NCI-H2171 (cell line): Measurements from ENCODE around the gene PKN3.
"Not testable (repeated sequence)": the region's sequence is repeated elsewhere in the genome, so short reads cannot be mapped to it uniquely, and the experiment has no call there.

Experiments used
- DNase-seq: peaks from one replicate; lab custom pipeline; 2025; lab: John Stamatoyannopoulos, UW

PKN3 gene

DNA sequence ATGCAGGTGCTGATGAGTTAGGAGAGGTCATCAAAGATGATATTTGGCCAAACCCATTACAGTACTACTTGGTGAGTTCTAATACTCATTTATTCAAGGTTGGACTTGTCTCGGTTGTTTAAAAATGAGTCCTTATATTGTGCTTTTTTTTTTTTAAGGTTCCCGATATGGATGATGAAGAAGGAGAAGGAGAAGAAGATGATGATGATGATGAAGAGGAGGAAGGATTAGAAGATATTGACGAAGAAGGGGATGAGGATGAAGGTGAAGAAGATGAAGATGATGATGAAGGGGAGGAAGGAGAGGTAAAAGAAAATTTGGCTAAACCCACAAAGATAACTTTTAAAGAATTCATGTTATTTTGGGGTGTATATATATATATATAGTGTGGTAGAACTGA lies 8.6 kb upstream of the PKN3 start:
- not testable (repeated sequence) for DNase-seq

DNA sequence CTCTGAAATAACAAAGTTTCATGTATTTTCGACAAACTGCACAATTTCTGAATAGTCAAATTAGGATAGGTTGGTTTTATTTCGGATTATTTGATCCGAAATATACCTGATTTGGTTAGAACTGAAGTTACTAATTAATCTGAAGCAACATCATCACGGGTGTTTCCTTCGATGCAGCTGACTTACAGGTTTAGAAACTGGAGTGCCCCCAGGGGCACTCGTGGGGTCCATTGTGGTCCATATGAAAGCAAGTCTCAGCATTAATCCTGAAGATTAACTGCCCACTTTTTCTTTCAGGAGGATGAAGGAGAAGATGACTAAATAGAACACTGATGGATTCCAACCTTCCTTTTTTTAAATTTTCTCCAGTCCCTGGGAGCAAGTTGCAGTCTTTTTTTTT lies 8.0 kb upstream of the PKN3 start:
- no peak for DNase-seq

DNA sequence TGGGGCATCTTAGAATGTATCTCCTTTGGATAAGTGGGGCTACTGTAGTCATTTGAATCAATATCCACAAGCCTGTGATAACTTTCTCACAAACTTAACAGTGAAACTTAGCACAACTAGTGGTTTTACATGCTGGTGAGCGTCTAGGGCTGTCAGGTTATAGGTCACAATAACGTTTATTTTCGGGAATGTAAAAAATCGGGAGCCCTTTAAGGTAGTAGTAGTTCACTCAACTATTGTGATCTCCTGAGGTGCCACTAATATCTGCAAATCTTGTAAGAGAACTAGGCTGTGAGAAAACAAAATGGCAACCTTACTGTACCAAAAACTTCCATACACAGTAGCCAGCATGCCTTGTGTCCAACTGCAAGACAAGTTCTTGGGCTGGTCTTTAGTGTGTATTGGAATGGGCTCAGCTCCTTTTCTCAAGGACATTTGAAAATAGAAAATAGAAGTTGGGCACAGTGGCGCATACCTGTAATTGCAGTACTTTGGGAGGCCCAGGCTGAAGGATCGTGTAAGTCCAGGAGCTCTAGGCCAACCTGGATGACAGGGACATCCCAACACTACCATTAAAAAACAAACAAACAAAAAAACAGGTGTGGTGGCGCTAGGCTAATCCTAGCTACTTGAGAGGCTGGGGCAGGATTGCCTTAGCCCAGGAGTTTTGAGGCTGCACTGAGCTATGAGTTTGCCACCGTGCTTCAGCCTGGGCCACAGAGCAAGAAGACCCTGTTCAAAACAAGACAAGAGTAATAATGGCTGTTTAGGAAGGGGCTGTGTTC lies 5.2 kb upstream of the PKN3 start:
- DNase-seq: no peak

- not testable (repeated sequence) for DNase-seq
Observed at GRCh38 chr9:128699096-128699795, 3.1 kb upstream of the PKN3 start.

DNA sequence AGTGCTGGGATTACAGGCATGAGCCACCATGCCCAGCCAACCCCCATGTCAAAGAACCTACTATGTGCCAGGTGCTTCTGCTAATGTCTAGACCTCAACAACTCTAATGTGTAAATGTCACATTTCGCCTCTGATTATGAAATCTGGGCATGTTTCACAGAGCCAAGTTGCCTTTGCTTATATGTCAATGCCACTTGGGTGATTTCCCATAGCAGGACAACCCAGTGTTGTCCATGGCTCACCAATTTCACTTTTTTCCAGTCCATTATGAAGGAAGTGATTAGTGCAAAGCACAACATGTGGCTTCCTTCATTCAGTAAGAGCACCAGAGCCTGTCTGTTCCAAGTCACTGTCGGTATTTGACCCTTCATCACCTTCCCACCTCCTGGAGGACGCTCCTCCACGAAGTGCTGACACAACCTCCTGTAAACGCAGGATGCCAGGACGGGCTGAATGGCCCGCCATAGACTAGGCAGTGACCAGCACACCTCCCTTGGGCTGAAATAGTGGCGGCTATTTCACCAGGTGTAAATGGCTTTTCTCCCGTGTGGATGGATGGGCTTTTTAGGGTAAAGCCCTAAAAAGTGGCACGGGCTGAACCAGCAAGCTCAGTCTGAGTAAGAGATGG lies 962 bp upstream of the PKN3 start:
- no peak for DNase-seq

- DNase-seq: no peak
Observed at GRCh38 chr9:128702949-128703615, 779 bp downstream of the PKN3 start.

- DNase-seq: no peak
Observed at GRCh38 chr9:128703616-128704355, 1.5 kb downstream of the PKN3 start.

GRCh38 chr9:128704356-128704670 lies 2.0 kb downstream of the PKN3 start:
- DNase-seq: no peak

DNA sequence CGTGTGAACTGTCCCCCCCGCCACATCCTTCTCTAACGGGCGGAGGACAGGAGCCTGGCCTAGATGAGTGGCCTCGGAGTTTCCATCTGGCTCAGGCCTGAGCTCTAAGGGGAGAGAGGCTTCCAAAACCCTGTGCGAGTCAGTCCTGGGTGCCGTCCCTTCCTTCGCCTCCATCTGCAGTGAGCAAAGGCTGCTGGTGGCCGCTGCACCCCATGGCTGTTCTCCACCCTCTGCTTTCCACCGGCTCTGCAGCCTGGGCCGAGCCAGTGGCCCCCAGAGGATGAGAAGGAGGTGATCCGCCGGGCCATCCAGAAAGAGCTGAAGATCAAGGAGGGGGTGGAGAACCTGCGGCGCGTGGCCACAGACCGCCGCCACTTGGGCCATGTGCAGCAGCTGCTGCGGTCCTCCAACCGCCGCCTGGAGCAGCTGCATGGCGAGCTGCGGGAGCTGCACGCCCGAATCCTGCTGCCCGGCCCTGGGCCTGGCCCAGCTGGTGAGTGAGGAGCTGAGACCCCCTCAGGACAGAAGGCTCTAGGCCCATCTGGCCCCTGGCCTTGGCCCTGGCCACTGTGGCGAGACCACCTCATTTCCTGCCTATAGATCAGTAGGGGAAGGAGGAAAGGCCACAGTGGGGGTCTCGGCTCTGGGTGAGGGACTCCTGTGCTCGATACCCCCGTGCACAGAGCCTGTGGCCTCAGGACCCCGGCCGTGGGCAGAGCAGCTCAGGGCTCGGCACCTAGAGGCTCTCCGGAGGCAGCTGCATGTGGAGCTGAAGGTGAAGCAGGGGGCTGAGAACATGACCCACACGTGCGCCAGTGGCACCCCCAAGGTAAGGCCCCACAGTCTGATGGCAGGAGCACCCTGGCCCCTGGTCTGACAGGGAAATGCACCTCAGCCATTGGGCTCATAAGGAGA lies 3.0 kb downstream of the PKN3 start:
- DNase-seq: no peak

GRCh38 chr9:128706045-128706444 lies 3.7 kb downstream of the PKN3 start:
- no peak for DNase-seq

GRCh38 chr9:128706671-128707381 lies 4.5 kb downstream of the PKN3 start:
- no peak for DNase-seq

DNA sequence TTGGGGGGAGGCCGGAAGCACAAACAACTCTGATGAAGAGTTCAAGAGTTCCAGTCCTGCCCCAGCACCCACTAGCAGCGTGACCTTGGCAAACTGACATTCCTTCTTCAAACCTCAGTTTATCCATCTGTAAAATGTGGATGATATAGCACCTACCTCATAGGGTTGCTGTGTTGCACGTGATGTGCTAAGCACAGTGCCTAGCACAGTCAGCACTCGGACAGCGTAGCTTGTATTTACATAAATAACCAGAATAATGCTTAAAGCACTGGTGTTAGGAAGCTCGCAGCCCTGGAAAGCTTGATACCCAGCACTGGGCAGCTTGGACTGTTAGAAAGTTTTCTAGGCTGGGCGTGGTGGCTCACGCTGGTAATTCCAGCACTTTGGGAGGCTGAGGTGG lies 5.1 kb downstream of the PKN3 start:
- DNase-seq: no peak

DNA sequence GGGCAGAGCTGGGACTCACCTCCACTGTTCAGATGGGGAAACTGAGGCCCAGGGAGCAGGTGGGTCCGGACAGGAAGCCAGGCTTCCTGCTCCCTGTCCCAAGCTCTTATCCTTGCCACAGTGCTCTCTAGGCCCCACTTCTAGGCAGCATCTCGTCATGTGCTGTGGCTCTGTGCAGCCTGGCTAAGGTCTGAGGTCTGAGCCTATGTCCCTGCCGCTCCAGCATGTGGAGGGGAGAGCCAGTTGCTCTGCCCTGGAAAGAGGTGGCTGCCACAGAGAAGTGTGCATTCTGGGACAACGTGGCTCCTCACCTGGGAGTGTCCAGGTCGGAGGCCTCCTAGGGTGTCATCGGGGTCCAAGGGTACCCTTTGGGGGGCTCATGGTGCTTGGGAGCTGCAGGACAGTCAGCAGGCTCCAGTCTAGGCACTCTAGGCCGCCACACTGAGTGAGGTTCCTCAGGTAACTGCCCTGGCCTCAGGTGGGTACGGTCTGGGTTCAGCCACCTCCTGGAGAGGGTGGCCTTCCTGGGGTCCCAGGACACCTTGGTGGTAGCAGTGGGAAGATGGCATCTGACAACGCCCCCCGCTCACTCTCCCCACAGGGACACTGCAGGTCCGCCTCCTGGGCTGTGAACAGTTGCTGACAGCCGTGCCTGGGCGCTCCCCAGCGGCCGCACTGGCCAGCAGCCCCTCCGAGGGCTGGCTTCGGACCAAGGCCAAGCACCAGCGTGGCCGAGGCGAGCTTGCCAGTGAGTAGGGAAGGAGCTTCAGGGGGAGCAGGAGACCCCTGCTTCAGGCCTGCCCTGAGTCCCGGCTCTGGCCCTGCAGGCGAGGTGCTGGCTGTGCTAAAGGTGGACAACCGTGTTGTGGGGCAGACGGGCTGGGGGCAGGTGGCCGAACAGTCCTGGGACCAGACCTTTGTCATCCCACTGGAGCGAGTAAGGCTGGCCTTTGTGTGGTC lies 10.4 kb downstream of the PKN3 start:
- no peak for DNase-seq

GRCh38 chr9:128713411-128713780 lies 11.1 kb downstream of the PKN3 start:
- no peak for DNase-seq

- DNase-seq: no peak
Observed at GRCh38 chr9:128713941-128714573, 11.8 kb downstream of the PKN3 start.

DNA sequence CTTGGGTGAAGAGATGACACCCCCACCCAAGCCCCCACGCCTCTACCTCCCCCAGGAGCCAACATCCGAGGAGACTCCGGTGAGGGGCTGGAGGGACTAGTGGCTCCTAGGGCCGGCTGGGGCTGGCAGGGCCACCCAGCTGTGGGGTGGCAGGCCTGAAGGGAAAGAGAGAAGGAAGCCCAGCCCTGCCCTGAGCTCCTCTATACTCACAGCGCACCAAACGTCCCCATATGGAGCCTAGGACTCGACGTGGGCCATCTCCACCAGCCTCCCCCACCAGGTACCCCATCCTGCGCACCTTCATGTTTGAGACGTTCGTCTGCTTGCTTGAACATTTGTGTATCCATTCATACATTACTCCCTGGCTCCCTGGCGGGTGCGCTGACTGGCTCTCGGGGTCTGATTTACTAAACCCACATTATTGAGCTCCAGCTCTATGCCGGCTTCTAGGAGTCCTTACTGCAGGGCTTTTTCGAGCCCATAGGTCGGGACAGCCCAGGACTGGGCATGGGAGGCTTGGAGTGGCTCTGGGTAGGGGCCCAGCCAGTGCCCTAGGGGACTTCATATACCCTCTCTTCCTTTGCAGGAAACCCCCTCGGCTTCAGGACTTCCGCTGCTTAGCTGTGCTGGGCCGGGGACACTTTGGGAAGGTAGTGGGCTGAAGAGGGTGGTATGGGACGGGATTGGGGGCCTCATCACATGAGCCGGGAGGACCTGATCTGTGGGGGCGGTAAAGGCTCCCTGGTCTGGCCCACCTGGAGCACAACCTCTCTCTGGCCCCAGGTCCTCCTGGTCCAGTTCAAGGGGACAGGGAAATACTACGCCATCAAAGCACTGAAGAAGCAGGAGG lies 12.5 kb downstream of the PKN3 start:
- DNase-seq: no peak

- no peak for DNase-seq
Observed at GRCh38 chr9:128715436-128715750, 13.1 kb downstream of the PKN3 start.
